Gastrocnemius medialis (tissue), 4 donors: Measurements from ENCODE around the gene APOBEC3G.

Experiments
- POLR2A ChIP-seq, 2 donors: fragments of 450-650 bp; IDR thresholded peaks; one replicate each; pipeline ENCODE4 v1.6.1; 2017; ENCODE audit warnings: antibody characterized with exemption in 2 of 2, mild to moderate bottlenecking in 2 of 2, moderate library complexity in 2 of 2
- TF ChIP-seq, protein P1 (sequence below), 5 experiments: fragments of 450-650 bp in 3 of 5; fragments of 200-600 bp in 2 of 5; sonication (generic) in 2 of 5; IDR thresholded peaks in 4 of 5; conservative IDR thresholded peaks in 1 of 5; 1 replicate in 4 of 5; 2 replicates in 1 of 5; pipeline ENCODE4 v1.5.1; 2016 to 2019; ENCODE audit warnings: antibody characterized with exemption in 5 of 5, mild to moderate bottlenecking in 3 of 5, moderate library complexity in 3 of 5

DNA sequence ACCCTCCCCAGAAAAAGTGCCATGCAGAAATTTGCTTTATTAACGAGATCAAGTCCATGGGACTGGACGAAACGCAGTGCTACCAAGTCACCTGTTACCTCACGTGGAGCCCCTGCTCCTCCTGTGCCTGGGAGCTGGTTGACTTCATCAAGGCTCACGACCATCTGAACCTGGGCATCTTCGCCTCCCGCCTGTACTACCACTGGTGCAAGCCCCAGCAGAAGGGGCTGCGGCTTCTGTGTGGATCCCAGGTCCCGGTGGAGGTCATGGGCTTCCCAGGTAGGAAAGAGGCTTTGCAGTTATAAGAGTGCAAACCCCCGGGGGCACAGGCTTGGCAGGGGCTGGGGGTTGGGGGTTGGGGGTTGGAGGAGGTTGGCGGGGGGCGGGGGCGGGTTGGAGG lies 24.2 kb downstream of the APOBEC3G start:
- TF ChIP-seq, protein P1, sequence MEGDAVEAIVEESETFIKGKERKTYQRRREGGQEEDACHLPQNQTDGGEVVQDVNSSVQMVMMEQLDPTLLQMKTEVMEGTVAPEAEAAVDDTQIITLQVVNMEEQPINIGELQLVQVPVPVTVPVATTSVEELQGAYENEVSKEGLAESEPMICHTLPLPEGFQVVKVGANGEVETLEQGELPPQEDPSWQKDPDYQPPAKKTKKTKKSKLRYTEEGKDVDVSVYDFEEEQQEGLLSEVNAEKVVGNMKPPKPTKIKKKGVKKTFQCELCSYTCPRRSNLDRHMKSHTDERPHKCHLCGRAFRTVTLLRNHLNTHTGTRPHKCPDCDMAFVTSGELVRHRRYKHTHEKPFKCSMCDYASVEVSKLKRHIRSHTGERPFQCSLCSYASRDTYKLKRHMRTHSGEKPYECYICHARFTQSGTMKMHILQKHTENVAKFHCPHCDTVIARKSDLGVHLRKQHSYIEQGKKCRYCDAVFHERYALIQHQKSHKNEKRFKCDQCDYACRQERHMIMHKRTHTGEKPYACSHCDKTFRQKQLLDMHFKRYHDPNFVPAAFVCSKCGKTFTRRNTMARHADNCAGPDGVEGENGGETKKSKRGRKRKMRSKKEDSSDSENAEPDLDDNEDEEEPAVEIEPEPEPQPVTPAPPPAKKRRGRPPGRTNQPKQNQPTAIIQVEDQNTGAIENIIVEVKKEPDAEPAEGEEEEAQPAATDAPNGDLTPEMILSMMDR (IDR thresholded peaks at IDR 0.05 in 4 of 5, conservative IDR thresholded peaks at IDR 0.05 in 1 of 5): no peak
- no peak for TF ChIP-seq POLR2A (IDR thresholded peaks at IDR 0.05)
